Central memory CD4-positive, alpha-beta T cell (primary cell): ENCODE data around the gene FAM20A.
"Not testable (repeated sequence)": the region's sequence is repeated elsewhere in the genome, so short reads cannot be mapped to it uniquely, and the experiment has no call there.

ENCODE experiments used
- DNase-seq: peaks from one replicate; pipeline ENCODE4 v3.0.0; 2022

Gene FAM20A

GRCh38 chr17:68587847-68588246, 13.3 kb downstream of the FAM20A start:
- DNase-seq: no peak

GRCh38 chr17:68587026-68587425, 14.1 kb downstream of the FAM20A start:
- no peak for DNase-seq

- no peak for DNase-seq
Observed at GRCh38 chr17:68585643-68586042, 15.5 kb downstream of the FAM20A start.

GRCh38 chr17:68584581-68585303, 16.4 kb downstream of the FAM20A start:
- no peak for DNase-seq

- DNase-seq: not testable (repeated sequence)
Observed at GRCh38 chr17:68582867-68583266, 18.3 kb downstream of the FAM20A start.

- no peak for DNase-seq
Observed at GRCh38 chr17:68581863-68582645, 19.1 kb downstream of the FAM20A start.

GRCh38 chr17:68580236-68580770, 20.9 kb downstream of the FAM20A start:
- no peak for DNase-seq

GRCh38 chr17:68579194-68579927, 21.8 kb downstream of the FAM20A start:
- DNase-seq: no peak

GRCh38 chr17:68578236-68578635, 22.9 kb downstream of the FAM20A start:
- no peak for DNase-seq

GRCh38 chr17:68577497-68577821, 23.7 kb downstream of the FAM20A start:
- DNase-seq: no peak

- DNase-seq: no peak
Observed at GRCh38 chr17:68576811-68577496, 24.2 kb downstream of the FAM20A start.

GRCh38 chr17:68576137-68576536, 25.0 kb downstream of the FAM20A start:
- DNase-seq: no peak

- DNase-seq: no peak
Observed at GRCh38 chr17:68573338-68573737, 27.8 kb downstream of the FAM20A start.

- no peak for DNase-seq
Observed at GRCh38 chr17:68572138-68572842, 28.9 kb downstream of the FAM20A start.

- no peak for DNase-seq
Observed at GRCh38 chr17:68570526-68570925, 30.6 kb downstream of the FAM20A start.

- no peak for DNase-seq
Observed at GRCh38 chr17:68569346-68569745, 31.8 kb downstream of the FAM20A start.

GRCh38 chr17:68568581-68568980, 32.6 kb downstream of the FAM20A start:
- no peak for DNase-seq

- DNase-seq: no peak
Observed at GRCh38 chr17:68567581-68567980, 33.6 kb downstream of the FAM20A start.

GRCh38 chr17:68567035-68567434, 34.1 kb downstream of the FAM20A start:
- DNase-seq: no peak

- no peak for DNase-seq
Observed at GRCh38 chr17:68566442-68566738, 34.8 kb downstream of the FAM20A start.

- no peak for DNase-seq
Observed at GRCh38 chr17:68565661-68566441, 35.3 kb downstream of the FAM20A start.
